Adrenal gland (tissue), 12 donors: ENCODE measurements around the gene NDC1. TPM values are rescaled to one million over a fixed set of nuclear protein-coding genes. Genes with fewer than 3 reads are reported as not detected.

Experiments
- DNase-seq, 7 donors: peaks; one replicate each; pipeline ENCODE4 v3.0.0-alpha.2; 2019 to 2020
- H3K27ac ChIP-seq, 5 donors: fragments of 200-600 bp; sonication (generic) in 4 of 5; 1 replicate in 3 of 5; 2 replicates in 2 of 5; pipeline versions ENCODE4 v1.5.1 to v1.8.0; 2016 to 2020; ENCODE audit warnings: mild to moderate bottlenecking in 1 of 5
- H3K27me3 ChIP-seq: fragments of 200-600 bp; 2 replicates; pipeline ENCODE4 v1.8.0; 2021
- H3K36me3 ChIP-seq, 2 donors: fragments of 200-600 bp; replicated peaks in 1 of 2; 1 replicate in 1 of 2; 2 replicates in 1 of 2; pipeline versions ENCODE4 v1.5.1 to v1.8.0; 2018 to 2022
- H3K4me1 ChIP-seq, 2 donors: fragments of 200-600 bp; replicated peaks in 1 of 2; 1 replicate in 1 of 2; 2 replicates in 1 of 2; pipeline versions ENCODE4 v1.5.1 to v1.8.0; 2018 to 2021
- H3K4me3 ChIP-seq, 4 donors: fragments of 200-600 bp; sonication (generic) in 3 of 4; one replicate each; pipeline ENCODE4 v1.5.1; 2016 to 2018
- H3K9me3 ChIP-seq, 3 donors: fragments of 200-600 bp; sonication (generic) in 1 of 3; replicated peaks in 1 of 3; 1 replicate in 2 of 3; 2 replicates in 1 of 3; pipeline versions ENCODE4 v1.5.1 to v1.8.0; 2016 to 2021
- POLR2A ChIP-seq, 2 donors: fragments of 450-650 bp; IDR thresholded peaks; one replicate each; pipeline ENCODE4 v1.6.1; 2017; ENCODE audit warnings: antibody characterized with exemption in 2 of 2, mild to moderate bottlenecking in 2 of 2, moderate library complexity in 1 of 2
- WGBS, 4 donors: extraction: QIAGEN DNeasy Blood & Tissue Kit in 2 of 4; methylation state at CpG; one replicate each; pipeline versions ENCODE4 v1.1.5 to v1.1.7; 2013 to 2017; 5-methylcytosine and 5-hydroxymethylcytosine counted together
- intact Hi-C, 2 donors: fragments of 100-400 bp; cut with DNase I; formaldehyde crosslinking; loops; one replicate each; pipeline versions ENCODE4 v1.14.1 to v1.15.0; 2022 to 2023
- polyA plus RNA-seq, 3 donors: library from polyadenylated mRNA; stranded (reverse); fragments of 200-250 nt in 2 of 3; fragments of 350-450 nt in 1 of 3; fragmentation: Illumina TruSeq in 1 of 3; extraction: RNeasy Lipid Tissue Mini Kit (QIAGEN cat#74804) in 1 of 3; gene quantifications; one replicate each; pipeline ENCODE4 v1.2.3, GENCODE V29; 2013 to 2014
- total RNA-seq, 9 donors: library from RNA; depleted of rRNA in 4 of 9; stranded (reverse); fragments of >200 nt in 4 of 9; fragments of 120-200 nt in 1 of 9; fragmentation: NEBNext Ultra II Directional in 1 of 9; extraction: Animal tissue kit (Norgen Biotek cat#: 25700) in 1 of 9; gene quantifications; one replicate each; pipeline versions ENCODE4 v1.1.0 to v1.2.4, GENCODE V29; 2013 to 2023
- TF ChIP-seq, protein P1 (sequence below), 6 experiments: fragments of 450-650 bp in 4 of 6; fragments of 200-600 bp in 2 of 6; sonication (generic) in 1 of 6; IDR thresholded peaks; 1 replicate in 5 of 6; 2 replicates in 1 of 6; pipeline versions ENCODE4 v1.5.1 to v1.8.0; 2016 to 2021; ENCODE audit warnings: antibody characterized with exemption in 6 of 6, mild to moderate bottlenecking in 2 of 6, moderate library complexity in 1 of 6
- donor health status: healthy with polysubstance abuse.
- donor health status: Bipolar disorder and iron deficiency.
- donor health status: DM: yes; HTN: yes; CAD: no.
- donor health status: DM: no; HTN: no; CAD: no.
- donor health status: DM: no; HTN: no; CAD: no.
- donor health status: DM: yes; HTN: yes; CAD: no.

Gene NDC1
- total and polyA plus RNA-seq, 12 donors: 2.9 to 21.9 (median 10.4) TPM

DNA sequence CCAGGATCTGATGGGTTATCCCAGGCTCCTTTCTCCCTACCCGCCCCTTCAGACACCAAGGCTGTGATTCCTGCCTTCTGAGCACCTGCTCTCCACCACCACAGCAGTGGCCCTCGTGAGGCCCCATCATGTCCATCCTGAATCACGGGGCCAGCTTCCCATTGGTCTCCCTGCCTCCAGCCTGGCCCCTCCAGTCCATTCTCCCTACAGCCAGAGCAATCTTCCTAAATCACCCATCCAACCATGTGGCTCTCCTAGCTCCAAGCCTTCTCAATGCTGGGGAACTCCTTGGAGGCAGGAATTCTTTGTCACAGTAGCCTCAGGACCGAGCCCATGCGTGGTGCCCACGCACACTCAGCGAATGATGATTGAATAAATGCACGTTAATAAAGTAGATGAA, 90.3 kb downstream of the NDC1 start:
- Histone ChIP-seq H3K36me3 (no peaks in the 10 kb centered on the region), H3K9me3 (no peaks in the 10 kb centered on the region), H3K27ac (no peak overlapping the region), H3K4me3 (no peak overlapping the region), H3K27me3 (peaks cover 7% of the 10 kb centered on the region), H3K4me1 (no peaks in the 10 kb centered on the region)
- TF ChIP-seq POLR2A (IDR thresholded peaks at IDR 0.05): no peak
- TF ChIP-seq, protein P1, sequence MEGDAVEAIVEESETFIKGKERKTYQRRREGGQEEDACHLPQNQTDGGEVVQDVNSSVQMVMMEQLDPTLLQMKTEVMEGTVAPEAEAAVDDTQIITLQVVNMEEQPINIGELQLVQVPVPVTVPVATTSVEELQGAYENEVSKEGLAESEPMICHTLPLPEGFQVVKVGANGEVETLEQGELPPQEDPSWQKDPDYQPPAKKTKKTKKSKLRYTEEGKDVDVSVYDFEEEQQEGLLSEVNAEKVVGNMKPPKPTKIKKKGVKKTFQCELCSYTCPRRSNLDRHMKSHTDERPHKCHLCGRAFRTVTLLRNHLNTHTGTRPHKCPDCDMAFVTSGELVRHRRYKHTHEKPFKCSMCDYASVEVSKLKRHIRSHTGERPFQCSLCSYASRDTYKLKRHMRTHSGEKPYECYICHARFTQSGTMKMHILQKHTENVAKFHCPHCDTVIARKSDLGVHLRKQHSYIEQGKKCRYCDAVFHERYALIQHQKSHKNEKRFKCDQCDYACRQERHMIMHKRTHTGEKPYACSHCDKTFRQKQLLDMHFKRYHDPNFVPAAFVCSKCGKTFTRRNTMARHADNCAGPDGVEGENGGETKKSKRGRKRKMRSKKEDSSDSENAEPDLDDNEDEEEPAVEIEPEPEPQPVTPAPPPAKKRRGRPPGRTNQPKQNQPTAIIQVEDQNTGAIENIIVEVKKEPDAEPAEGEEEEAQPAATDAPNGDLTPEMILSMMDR (IDR thresholded peaks at IDR 0.05): no peak
- intact Hi-C loops: no loop called here
- DNase-seq: no peak
- WGBS, 4 donors: 77 to 89% (median 87%) methylated on average over 8 of the region's 8 CpGs

DNA sequence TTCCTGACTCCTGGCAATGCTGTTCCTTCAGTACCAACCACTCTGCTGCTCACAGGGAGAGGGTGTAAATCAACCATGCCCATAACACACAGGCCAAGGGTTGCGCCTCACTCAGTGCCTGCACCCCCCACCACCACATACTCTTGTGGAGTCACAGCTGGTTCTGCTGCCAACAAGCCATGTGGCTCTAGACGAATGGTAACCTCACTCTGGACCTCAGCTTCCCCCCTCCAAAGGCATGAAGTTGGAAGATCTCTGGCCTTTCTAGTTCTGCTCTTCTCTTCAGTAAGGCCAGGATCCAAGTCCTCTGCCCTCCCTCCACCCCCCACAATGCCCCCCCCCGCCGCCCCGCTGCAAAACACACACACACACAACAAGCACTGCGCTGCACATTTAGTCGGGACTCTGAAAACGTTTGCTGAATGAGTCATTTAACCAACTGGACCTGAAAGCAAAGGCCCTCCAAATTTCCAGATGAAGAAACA, 97.4 kb downstream of the NDC1 start:
- TF ChIP-seq POLR2A (IDR thresholded peaks at IDR 0.05): no peak
- peaks cover 41% of the 10 kb centered on the region for H3K27me3 ChIP-seq
- H3K9me3 ChIP-seq: no peaks in the 10 kb centered on the region
- H3K4me1 ChIP-seq: peaks cover 0 to 13% of the 10 kb centered on the region in 2 donors
- WGBS, 4 donors: 64 to 73% (median 70%) methylated on average over 6 to 8 of the region's 8 CpGs
- intact Hi-C loops: no loop called here
- DNase-seq: no peak
- H3K27ac ChIP-seq: no peak overlapping the region
- no peaks in the 10 kb centered on the region for H3K36me3 ChIP-seq
- H3K4me3 ChIP-seq: no peak overlapping the region

DNA sequence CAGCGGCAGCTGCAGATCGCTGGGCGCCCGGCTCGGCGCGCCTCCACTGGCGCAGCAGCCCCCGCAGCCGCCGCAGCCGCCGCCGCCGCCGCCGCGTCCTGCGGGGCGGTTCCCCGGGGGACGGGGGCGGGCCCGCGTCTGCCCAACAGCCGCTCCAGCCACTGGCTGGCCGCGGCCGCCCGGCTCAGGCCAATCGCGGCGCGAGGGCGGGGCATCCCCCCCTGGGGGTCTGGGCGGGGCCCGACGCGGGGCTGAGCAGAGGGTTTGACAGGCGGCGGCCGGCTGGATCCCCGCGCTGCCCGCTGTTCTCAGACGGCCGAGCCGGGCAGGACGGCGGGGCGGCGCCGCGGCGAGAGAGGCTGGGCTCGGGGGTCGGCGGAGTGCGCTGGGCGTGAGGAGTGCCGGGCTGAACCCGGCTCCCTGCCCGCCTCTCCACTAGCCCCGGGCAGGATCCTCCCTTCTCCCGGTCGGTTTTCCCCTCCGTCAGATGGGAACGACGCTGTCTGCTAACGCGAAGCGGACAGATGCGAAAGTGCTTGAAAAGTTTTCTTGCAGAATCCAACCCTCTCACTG, 98.9 kb downstream of the NDC1 start, which contains the start of gene GLIS1:
GLIS1 (minus strand) TSS at position 56 of the 573 bp plus-strand sequence. CDS start 1,100 bp downstream, outside the sequence.
- DNase-seq: peak; percentile 64 to 84 (median 77)
- H3K4me1 ChIP-seq: peaks cover 0 to 13% of the 10 kb centered on the region in 2 donors
- no peak for TF ChIP-seq POLR2A (IDR thresholded peaks at IDR 0.05)
- TF ChIP-seq, protein P1 (IDR thresholded peaks at IDR 0.05): no peak
- intact Hi-C loops: no loop called here
- 0 to 1% (median 0%) methylated on average over 4 to 72 of the region's 73 CpGs for WGBS, 4 donors
- H3K4me3 ChIP-seq: peak within 1 kb of the TSS in 2 of 4 donors; percentile 29 to 80
- no peaks in the 10 kb centered on the region for H3K36me3 ChIP-seq
- H3K27ac ChIP-seq: peak within 1 kb of the TSS in 1 of 5 donors; percentile 61
- H3K9me3 ChIP-seq: no peaks in the 10 kb centered on the region
- H3K27me3 ChIP-seq: peaks cover 41% of the 10 kb centered on the region

DNA sequence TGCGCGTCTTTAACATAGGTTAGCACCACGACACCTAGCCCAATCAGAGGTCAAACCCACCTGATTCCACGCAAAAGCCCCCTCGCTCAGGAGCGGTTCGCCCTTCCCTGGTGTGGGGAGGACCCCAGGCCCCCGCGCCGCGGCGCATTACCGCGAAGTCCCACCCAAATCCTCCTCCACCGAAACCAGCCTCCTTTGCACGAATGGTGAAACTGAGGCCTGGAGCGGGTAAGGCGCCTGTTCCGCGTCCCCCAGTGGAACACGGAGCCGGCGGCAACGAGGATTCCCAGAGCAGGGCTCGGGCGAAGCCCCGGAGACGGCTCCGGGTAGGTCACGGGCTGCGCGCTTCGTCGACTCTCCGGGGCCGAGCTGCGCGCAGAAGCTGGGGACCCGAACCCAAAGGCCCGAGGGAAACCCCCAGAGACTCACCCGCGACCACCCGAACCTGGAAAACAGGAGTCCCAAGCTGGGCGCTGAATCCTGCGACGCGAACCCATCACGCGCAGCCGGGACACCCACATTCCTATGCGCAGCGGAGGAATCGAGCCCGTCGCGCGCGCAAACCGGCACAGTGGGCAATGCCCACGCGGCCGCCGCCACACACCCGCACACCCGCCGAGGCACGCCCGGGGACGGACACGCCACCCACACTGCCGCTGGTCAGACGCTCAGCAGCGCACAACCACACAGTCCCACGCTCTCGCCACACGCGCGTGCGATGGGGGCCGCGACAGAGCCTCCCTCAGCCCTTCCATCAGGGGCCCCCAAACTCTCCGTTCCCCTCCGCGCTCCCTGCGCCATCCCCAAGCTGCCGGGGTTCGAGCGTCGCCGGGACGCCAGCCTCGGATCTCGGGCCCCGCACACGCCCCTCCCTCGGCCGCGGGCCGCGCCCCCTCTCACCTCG, 99.6 kb downstream of the NDC1 start:
- H3K4me3 ChIP-seq: peak overlapping the region in 1 of 4 donors; percentile 80
- DNase-seq: peak in 2 of 7 donors; percentile 12 to 17
- 2 to 9% (median 3%) methylated on average over 9 to 101 of the region's 101 CpGs for WGBS, 4 donors
- peaks cover 0 to 13% of the 10 kb centered on the region in 2 donors for H3K4me1 ChIP-seq
- no peaks in the 10 kb centered on the region for H3K36me3 ChIP-seq
- H3K27me3 ChIP-seq: peaks cover 39% of the 10 kb centered on the region
- intact Hi-C loops: no loop called here
- H3K9me3 ChIP-seq: no peaks in the 10 kb centered on the region
- no peak overlapping the region for H3K27ac ChIP-seq
- TF ChIP-seq, protein P1 (IDR thresholded peaks at IDR 0.05): no peak
- TF ChIP-seq POLR2A (IDR thresholded peaks at IDR 0.05): no peak
